Tibial artery (tissue), 4 donors: Measurements from ENCODE around the gene FTSJ1.
A peak's percentile ranks its signal among the peaks of the same experiment; 100 is the strongest.
"Not testable (repeated sequence)": the region's sequence is repeated elsewhere in the genome, so short reads cannot be mapped to it uniquely, and the experiment has no call there.

ENCODE experiments used
- DNase-seq, 2 donors: peaks; one replicate each; pipeline ENCODE4 v3.0.0-alpha.2; 2019
- H3K27ac ChIP-seq, 2 donors: fragments of 200-600 bp; sonication (generic) in 1 of 2; 1 replicate in 1 of 2; 2 replicates in 1 of 2; pipeline ENCODE4 v1.5.1; 2018 to 2019; ENCODE audit warnings: mild to moderate bottlenecking in 1 of 2
- H3K27me3 ChIP-seq, 2 donors: fragments of 200-600 bp; sonication (generic) in 1 of 2; one replicate each; pipeline versions ENCODE4 v1.5.1 to v1.6.0; 2016 to 2019
- H3K36me3 ChIP-seq, 3 donors: fragments of 200-600 bp; sonication (generic) in 2 of 3; one replicate each; pipeline ENCODE4 v1.5.1; 2016 to 2019; ENCODE audit warnings: mild to moderate bottlenecking in 2 of 3
- H3K4me1 ChIP-seq, 4 donors: fragments of 200-600 bp; sonication (generic) in 2 of 4; 1 replicate in 3 of 4; 2 replicates in 1 of 4; pipeline ENCODE4 v1.5.1; 2016 to 2019
- H3K4me3 ChIP-seq, 2 donors: fragments of 200-600 bp; sonication (generic) in 1 of 2; 1 replicate in 1 of 2; 2 replicates in 1 of 2; pipeline ENCODE4 v1.5.1; 2018 to 2019; ENCODE audit warnings: mild to moderate bottlenecking in 2 of 2
- H3K9me3 ChIP-seq, 3 donors: fragments of 200-600 bp; sonication (generic) in 1 of 3; one replicate each; pipeline ENCODE4 v1.5.1; 2016 to 2019
- CTCF ChIP-seq, 2 experiments: fragments of 200-600 bp in 1 of 2; fragments of 450-650 bp in 1 of 2; IDR thresholded peaks; one replicate each; pipeline ENCODE4 v1.5.1; 2017 to 2019; ENCODE audit warnings: antibody characterized with exemption in 2 of 2, mild to moderate bottlenecking in 1 of 2, moderate library complexity in 1 of 2
- intact Hi-C: fragments of 100-400 bp; cut with DNase I; formaldehyde crosslinking; loops from one replicate; pipeline ENCODE4 v1.15.0; 2023; ENCODE audit warnings: low total_unique reads

FTSJ1 gene

DNA sequence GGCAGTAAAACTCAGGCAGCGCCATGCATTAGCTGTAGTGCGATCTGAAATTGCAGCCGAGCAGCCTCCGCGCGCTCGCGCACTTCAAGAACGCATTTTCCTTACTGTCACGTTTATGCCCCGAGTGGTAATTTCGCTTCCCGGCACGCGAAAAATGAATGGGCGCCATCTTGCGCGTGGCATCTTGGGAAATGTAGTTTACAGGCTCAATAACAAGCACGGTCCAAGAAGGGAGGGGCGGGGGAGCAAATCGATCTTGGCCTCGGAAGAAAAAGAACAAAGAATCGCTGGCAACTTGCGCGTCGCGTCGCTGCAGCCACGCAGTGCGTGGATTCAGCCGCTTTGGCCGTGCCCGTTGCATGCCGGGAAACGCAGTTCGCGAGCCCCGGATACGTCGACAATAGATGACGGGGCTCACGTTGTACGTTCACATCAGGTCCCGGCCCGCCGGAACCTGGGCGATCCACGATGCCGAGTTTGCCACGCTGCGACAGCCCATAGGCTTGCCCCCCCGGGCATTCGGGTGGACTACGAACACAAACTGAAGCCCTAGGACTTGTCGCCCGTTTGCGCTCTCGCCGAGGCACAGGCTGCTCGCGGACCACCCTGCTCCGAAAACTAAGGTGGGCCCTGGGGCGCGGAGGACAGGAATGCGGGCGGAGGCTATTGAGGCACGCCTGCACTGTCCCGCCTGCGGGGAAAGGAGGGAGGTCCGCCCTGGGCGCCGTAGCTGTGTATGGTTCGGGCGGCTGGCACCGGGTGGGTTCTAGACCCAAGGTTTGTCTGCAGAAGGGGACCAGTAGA lies at the start of gene FTSJ1:
Gene FTSJ1 (plus strand): TSS at position 426 of the 804 bp plus-strand sequence. CDS start 1,849 bp downstream, outside the sequence.
- H3K27ac ChIP-seq: peak within 1 kb of the TSS; percentile 87 to 92
- H3K4me1 ChIP-seq: peaks cover 0 to 17% (median 4%) of the 10 kb centered on the region in 4 donors
- H3K36me3 ChIP-seq: peaks cover 0 to 23% (median 4%) of the 10 kb centered on the region in 3 donors
- no peaks in the 10 kb centered on the region for H3K9me3 ChIP-seq
- intact Hi-C loops: loop anchor here (10.0 kb wide), 1 partner anchor 119 kb away; the partner anchor contains the start of gene WDR13
- peak within 1 kb of the TSS; percentile 73 to 77 for H3K4me3 ChIP-seq
- peak; percentile 89 to 93 for DNase-seq
- no peaks in the 10 kb centered on the region for H3K27me3 ChIP-seq
- TF ChIP-seq CTCF (IDR thresholded peaks at IDR 0.05): no peak

DNA sequence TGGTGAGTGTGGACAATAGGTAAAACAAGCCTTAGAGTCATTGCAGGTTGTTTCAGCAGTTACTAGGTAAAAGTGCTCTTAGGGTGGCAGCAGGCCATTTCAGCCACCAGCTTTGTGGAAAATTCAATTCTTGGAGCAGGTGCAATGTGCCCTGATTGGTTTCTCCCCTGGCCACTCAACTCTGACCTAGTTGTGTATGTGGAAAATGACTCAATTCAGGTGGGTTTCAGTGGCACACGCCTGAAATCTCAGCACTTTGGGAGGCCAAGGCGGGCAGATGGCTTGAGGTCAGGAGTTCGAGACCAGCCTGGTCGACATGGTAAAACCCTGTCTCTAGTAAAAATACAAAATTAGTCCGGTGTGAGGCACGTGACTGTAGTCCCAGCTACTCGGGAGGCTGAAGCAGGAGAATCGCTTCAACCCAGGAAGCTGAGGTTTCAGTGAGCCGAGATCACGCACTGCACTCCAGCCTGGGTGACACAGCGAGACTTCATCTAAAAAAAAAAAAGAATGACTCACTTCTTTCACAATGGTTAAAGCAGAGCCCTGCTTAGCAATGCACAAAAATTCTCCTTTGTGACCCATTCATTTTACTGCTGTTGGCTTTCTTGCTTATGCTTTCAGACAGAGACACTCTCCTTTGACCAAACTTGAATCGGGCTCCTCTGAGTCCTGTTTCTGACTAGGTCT lies 48.8 kb upstream of the FTSJ1 start:
- H3K27ac ChIP-seq, H3K4me1 ChIP-seq, H3K27me3 ChIP-seq, H3K36me3 ChIP-seq, H3K4me3 ChIP-seq, intact Hi-C loops, DNase-seq, H3K9me3 ChIP-seq: not testable (repeated sequence)

GRCh38 chrX:48429606-48430005 lies 46.4 kb upstream of the FTSJ1 start:
- H3K36me3 ChIP-seq, H3K9me3 ChIP-seq, H3K4me3 ChIP-seq, H3K27ac ChIP-seq, intact Hi-C loops, H3K27me3 ChIP-seq, DNase-seq, H3K4me1 ChIP-seq: not testable (repeated sequence)

GRCh38 chrX:48430166-48430565 lies 45.8 kb upstream of the FTSJ1 start:
- H3K27ac ChIP-seq, H3K36me3 ChIP-seq, intact Hi-C loops, H3K9me3 ChIP-seq, H3K4me3 ChIP-seq, H3K27me3 ChIP-seq, DNase-seq, H3K4me1 ChIP-seq: not testable (repeated sequence)

- DNase-seq, H3K9me3 ChIP-seq, H3K27me3 ChIP-seq, H3K27ac ChIP-seq, H3K4me3 ChIP-seq, H3K4me1 ChIP-seq, intact Hi-C loops, H3K36me3 ChIP-seq: not testable (repeated sequence)
Observed at GRCh38 chrX:48433713-48434112, 42.3 kb upstream of the FTSJ1 start.

DNA sequence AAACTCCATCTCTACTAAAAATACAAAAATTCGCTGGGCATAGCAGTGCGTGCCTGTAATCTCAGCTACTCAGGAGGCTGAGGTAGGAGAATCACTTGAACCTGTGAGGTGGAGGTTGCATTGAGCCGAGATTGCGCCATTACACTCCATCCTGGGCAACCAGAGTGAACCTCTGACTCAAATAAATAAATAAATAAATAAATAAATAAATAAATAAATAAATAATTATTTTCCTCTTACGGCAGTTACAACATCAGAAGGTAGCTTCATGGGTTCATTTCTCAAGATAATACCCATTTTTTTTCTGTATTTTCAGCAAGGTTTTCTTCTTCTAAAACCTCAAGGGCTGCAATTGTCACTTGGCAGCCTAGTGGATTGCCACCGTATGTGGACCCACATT lies 28.8 kb upstream of the FTSJ1 start:
- H3K36me3 ChIP-seq, H3K4me3 ChIP-seq, DNase-seq, H3K4me1 ChIP-seq, H3K27ac ChIP-seq, H3K9me3 ChIP-seq, H3K27me3 ChIP-seq, intact Hi-C loops: not testable (repeated sequence)

DNA sequence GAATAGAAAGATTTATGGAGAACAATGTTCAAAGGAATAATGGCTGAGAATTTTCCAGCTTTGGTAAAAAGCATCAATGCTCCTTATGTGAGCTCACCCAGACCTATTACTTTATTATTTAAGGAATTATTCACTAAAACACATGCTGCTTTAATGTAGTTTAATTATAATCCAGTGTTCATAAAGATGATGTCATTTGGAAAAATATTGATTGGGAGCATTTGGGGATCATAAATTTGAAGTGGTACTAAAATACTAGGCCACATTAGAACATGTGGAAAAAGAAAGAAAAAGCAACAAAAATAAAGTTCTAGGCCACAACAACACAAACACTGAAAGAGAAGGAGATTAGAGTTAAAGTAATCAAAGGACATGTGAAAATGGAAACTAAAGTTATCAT lies 25.9 kb upstream of the FTSJ1 start:
- intact Hi-C loops: no loop called here
- Histone ChIP-seq H3K9me3 (peaks cover 0 to 3% (median 0%) of the 10 kb centered on the region in 3 donors), H3K4me1 (no peaks in the 10 kb centered on the region), H3K27me3 (no peaks in the 10 kb centered on the region), H3K27ac (no peak overlapping the region), H3K36me3 (no peaks in the 10 kb centered on the region), H3K4me3 (no peak overlapping the region)
- no peak for DNase-seq
- TF ChIP-seq CTCF (IDR thresholded peaks at IDR 0.05): no peak

DNA sequence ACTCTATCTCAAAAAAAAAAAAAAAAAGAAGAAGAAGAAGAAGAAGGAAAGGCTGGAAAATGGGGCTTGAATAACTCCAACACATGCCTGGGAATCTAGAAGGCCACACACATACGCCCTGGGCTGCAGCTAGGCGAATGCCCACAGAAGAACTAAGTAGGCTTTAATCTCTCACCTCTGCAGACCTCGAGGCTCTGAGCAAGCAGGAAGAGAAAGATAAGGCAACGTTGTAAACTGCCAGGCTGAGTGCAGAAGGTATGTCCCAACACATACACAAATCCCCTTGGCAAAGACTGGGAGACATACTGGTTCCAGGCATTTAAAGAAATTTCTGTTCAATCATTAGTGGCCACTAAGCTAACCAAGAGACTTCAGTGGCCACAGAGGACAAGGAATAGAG lies 24.3 kb upstream of the FTSJ1 start:
- H3K36me3 ChIP-seq: no peaks in the 10 kb centered on the region
- H3K27ac ChIP-seq: no peak overlapping the region
- intact Hi-C loops: no loop called here
- no peak for DNase-seq
- no peak overlapping the region for H3K4me3 ChIP-seq
- TF ChIP-seq CTCF (IDR thresholded peaks at IDR 0.05): no peak
- no peaks in the 10 kb centered on the region for H3K4me1 ChIP-seq
- peaks cover 0 to 7% (median 0%) of the 10 kb centered on the region in 3 donors for H3K9me3 ChIP-seq
- H3K27me3 ChIP-seq: no peaks in the 10 kb centered on the region
